Suppressor macrophage treated with lipopolysaccharide for 4 hours (primary cell): ENCODE measurements around the gene MOB3A.
A peak's percentile ranks its signal among the peaks of the same experiment; 100 is the strongest.

Experiments
- DNase-seq: peaks from one replicate; pipeline ENCODE4 v3.0.0-alpha.2; 2020

Gene MOB3A

GRCh38 chr19:2032296-2032941, 63.7 kb downstream of the MOB3A start:
- peak; percentile 92 for DNase-seq

- no peak for DNase-seq
Measured at GRCh38 chr19:2027361-2027760, 68.8 kb downstream of the MOB3A start.

- no peak for DNase-seq
Measured at GRCh38 chr19:2026770-2027169, 69.4 kb downstream of the MOB3A start.

- no peak for DNase-seq
Measured at GRCh38 chr19:2022289-2022688, 73.8 kb downstream of the MOB3A start.

- no peak for DNase-seq
Measured at GRCh38 chr19:2021453-2022140, 74.5 kb downstream of the MOB3A start.
